Measurements from ENCODE around the gene SLC39A11. TPM values are rescaled to one million over a fixed set of nuclear protein-coding genes. Genes with fewer than 3 reads are reported as not detected.

The SLC39A11 gene
- total and polyA plus RNA-seq, 8 donors = 13.6 to 49.0 (median 17.5) TPM

DNA sequence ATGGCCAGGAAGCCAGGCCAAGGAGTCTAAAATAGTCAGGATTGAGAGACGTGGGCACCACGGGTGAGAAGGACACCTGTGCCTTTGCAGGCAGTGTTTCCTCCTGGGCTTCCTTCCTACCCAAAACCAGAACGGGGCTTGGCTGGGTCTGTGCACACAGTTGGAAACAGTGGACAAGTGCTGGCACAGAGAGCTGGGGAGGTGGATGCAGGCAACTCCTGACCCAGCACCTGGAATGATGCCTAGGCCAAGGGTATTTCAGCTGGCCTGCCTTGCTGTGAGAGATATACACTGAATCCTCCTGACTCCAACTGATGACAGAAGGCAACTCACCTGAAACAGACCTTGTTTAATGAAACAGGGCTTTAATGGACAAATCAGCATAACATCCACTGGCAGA lies 186.2 kb downstream of the SLC39A11 start:
- intact Hi-C loops (cut with DNase I) = no loop called here
- Histone ChIP-seq H3K27ac (no peak overlapping the region), H3K4me3 (no peak overlapping the region), H3K9me3 (no peaks in the 10 kb centered on the region), H3K36me3 (peaks cover 0 to 23% of the 10 kb centered on the region in 2 donors), H3K27me3 (no peaks in the 10 kb centered on the region), H3K4me1 (no peaks in the 10 kb centered on the region)
- TF ChIP-seq, protein P1, sequence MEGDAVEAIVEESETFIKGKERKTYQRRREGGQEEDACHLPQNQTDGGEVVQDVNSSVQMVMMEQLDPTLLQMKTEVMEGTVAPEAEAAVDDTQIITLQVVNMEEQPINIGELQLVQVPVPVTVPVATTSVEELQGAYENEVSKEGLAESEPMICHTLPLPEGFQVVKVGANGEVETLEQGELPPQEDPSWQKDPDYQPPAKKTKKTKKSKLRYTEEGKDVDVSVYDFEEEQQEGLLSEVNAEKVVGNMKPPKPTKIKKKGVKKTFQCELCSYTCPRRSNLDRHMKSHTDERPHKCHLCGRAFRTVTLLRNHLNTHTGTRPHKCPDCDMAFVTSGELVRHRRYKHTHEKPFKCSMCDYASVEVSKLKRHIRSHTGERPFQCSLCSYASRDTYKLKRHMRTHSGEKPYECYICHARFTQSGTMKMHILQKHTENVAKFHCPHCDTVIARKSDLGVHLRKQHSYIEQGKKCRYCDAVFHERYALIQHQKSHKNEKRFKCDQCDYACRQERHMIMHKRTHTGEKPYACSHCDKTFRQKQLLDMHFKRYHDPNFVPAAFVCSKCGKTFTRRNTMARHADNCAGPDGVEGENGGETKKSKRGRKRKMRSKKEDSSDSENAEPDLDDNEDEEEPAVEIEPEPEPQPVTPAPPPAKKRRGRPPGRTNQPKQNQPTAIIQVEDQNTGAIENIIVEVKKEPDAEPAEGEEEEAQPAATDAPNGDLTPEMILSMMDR (IDR thresholded peaks at IDR 0.05) = no peak
- DNase-seq (no peak), ATAC-seq (no peak)

DNA sequence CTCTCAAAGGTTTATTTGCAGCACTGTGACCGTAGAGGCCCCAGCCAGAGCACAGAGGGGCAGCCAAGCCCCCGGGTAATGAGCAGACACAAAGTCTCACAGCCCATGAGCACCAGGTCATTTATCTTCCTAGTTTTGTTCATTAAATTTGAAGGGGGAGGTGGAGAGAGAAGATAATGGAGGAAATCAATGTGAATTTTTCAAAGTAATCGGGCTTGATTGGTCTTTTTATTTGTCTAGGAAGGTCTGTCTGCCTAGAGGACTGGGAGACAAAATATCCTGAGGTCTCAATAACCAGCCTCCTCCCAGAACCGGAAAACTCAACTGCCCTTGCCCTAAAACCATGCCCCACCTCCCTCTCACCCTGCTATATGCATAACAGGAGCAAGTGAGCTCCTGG lies 189.0 kb downstream of the SLC39A11 start:
- no peak for ATAC-seq
- no peaks in the 10 kb centered on the region for H3K27me3 ChIP-seq
- no peak overlapping the region for H3K4me3 ChIP-seq
- intact Hi-C loops (cut with DNase I) = no loop called here
- no peak for DNase-seq
- no peaks in the 10 kb centered on the region for H3K9me3 ChIP-seq
- peaks cover 0 to 16% of the 10 kb centered on the region in 2 donors for H3K36me3 ChIP-seq
- TF ChIP-seq, protein P1 (IDR thresholded peaks at IDR 0.05) = no peak
- H3K4me1 ChIP-seq = no peaks in the 10 kb centered on the region
- H3K27ac ChIP-seq = no peak overlapping the region

DNA sequence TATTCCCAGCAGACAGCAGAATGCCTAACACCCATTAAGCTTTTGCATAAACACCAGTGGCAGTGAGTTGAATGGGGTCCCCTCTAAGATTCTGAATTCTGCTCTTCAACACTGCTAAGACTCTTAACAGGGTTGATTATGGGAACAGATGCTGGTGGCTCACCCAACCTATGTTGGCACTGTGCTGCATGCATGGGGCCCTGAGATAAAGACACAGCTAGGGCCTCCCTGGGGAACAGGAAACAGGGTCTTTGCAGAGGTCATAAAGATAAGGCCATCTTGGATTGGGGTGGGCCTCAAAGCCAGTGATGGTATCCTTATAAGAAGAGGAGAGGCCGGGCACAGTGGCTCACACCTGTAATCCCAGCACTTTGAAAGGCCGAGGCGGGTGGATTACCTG lies 190.8 kb downstream of the SLC39A11 start:
- no peaks in the 10 kb centered on the region for H3K27me3 ChIP-seq
- ATAC-seq (no peak), DNase-seq (no peak)
- H3K36me3 ChIP-seq = peaks cover 0 to 12% of the 10 kb centered on the region in 2 donors
- no peaks in the 10 kb centered on the region for H3K4me1 ChIP-seq
- intact Hi-C loops (cut with DNase I) = no loop called here
- H3K4me3 ChIP-seq = no peak overlapping the region
- H3K27ac ChIP-seq = no peak overlapping the region
- no peaks in the 10 kb centered on the region for H3K9me3 ChIP-seq
- TF ChIP-seq, protein P1 (IDR thresholded peaks at IDR 0.05) = no peak

DNA sequence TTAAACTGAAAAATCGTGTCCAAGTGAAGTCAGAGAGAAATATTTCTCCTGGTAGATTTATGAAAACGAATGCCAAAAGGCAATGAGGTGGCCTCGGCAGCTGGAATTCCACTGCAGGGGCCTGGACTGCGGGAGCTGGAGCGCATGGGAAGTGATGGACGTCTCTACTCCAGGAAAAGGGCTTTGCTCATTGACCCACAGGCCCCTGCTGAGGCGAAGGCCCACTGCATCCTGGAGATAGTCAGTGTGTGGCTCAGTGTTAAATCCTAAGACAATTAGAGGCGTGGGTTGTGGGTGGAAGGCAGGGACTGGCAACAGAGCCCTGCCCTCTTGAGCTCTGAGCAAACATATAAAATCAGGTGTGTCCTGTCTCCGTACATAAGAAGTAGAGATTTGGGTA lies 191.4 kb downstream of the SLC39A11 start:
- Histone ChIP-seq H3K4me3 (no peak overlapping the region), H3K27me3 (no peaks in the 10 kb centered on the region), H3K36me3 (peaks cover 0 to 12% of the 10 kb centered on the region in 2 donors), H3K9me3 (no peaks in the 10 kb centered on the region), H3K4me1 (no peaks in the 10 kb centered on the region), H3K27ac (no peak overlapping the region)
- intact Hi-C loops (cut with DNase I) = no loop called here
- DNase-seq (no peak), ATAC-seq (no peak)
- TF ChIP-seq, protein P1 (IDR thresholded peaks at IDR 0.05) = no peak

DNA sequence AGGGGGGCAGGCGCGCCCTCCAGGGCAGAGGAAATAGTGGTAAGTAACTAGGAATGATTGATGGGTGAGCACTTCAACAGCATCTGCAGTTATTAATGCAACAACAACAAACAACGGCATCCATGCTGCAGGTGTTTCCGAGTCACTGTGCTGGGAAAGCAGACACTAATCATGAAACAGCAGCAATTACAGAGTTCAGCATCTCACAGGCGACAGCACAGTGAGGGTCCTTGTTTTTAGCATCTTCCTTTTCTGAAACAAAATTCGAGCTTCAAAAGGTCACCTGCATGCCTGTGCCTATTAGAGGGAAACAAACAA lies 191.9 kb downstream of the SLC39A11 start:
- ATAC-seq = no peak
- DNase-seq = no peak
- Histone ChIP-seq H3K4me1 (no peaks in the 10 kb centered on the region), H3K27ac (no peak overlapping the region), H3K9me3 (no peaks in the 10 kb centered on the region), H3K4me3 (no peak overlapping the region), H3K27me3 (no peaks in the 10 kb centered on the region), H3K36me3 (peaks cover 0 to 12% of the 10 kb centered on the region in 2 donors)
- intact Hi-C loops (cut with DNase I) = no loop called here
- TF ChIP-seq, protein P1 (IDR thresholded peaks at IDR 0.05) = no peak
